Endometrium (tissue), 2 donors: ENCODE results near the gene UBE2K.
"Not testable (repeated sequence)": the region's sequence is repeated elsewhere in the genome, so short reads cannot be mapped to it uniquely, and the experiment has no call there.

Experiments
- FAIRE-seq: peaks from 2 replicates; lab custom pipeline; 2012; peaks lifted over from hg19 to GRCh38; lab: Jason Lieb, UNC
- donor health status: control.
- donor health status: control.

The UBE2K gene

GRCh38 chr4:39730072-39730471 lies 32.1 kb downstream of the UBE2K start:
- no peak for FAIRE-seq

DNA sequence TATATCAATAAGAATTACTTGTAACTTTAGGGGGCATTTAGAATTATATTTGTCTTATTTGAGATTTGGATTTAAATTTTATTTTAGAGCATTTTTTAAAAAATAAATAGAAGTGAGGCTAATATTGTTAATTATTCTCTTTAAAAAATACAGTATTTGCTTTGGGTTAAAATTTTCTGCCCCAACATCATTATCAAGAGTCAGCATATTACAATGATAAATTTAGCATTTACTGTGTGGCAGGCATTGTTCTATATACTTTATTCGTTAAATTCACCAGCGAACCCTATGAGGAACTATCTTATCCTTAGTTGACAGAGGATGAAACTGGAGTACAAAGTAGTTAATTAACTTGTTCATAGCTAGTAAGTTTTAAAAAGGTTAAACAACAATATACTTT lies 34.0 kb downstream of the UBE2K start:
- no peak for FAIRE-seq

GRCh38 chr4:39732728-39733127 lies 34.8 kb downstream of the UBE2K start:
- FAIRE-seq: no peak

DNA sequence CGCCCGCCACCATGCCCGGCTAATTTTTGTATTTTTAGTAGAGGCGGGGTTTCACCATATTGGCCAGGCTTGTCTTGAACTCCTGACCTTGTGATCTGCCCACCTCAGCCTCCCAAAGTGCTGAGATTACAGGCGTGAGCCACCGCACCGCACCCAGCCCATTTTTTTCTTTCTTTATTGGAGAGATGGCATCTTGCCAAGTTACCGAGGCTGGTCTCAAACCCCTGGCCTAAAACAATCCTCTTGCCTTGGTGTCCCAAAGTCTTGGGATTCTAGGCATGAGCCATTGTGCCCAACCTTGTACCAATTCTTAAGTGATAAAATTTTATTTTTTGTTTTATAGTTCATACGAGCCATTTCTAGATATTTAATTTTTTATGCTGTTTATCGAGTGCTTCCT lies 41.7 kb downstream of the UBE2K start:
- not testable (repeated sequence) for FAIRE-seq

DNA sequence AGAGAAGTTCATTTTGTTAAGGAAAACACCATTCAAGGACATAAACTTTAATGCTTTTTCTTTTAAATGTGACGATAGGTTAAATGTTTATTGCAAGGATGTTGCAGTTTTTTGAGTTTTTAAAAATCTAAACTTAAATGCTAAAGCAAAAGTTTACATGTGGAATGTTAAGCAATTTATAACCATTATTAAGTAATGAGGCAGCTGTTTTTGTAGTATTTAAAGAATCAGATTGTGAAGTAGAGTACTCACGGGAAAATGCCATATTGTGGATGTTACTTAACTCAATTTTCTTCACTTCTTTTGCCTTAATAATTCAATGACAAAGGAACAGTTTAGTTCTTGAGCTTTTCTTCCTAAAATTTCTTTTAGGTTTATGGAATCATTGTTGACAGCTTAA lies 43.5 kb downstream of the UBE2K start:
- FAIRE-seq: peak; percentile 12

DNA sequence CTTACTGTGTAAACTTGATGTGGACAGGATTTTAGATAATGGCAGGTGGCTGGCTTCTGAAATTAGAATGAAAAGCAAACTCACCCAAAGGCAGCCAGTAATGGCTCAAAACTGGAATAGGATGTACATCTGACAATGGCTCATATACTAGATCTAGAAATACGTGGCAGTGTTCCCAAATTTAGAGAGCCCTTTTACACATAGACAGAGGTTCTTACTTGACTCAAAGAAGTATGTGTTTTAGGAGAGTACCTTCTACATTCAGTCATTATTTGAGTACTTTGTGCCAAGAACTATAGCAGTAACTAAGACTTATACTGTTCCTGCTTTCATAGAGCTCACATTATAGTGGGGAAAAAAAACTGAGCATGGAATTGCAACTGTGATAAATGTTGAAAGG lies 48.0 kb downstream of the UBE2K start:
- FAIRE-seq: no peak

GRCh38 chr4:39750216-39750615 lies 52.3 kb downstream of the UBE2K start:
- FAIRE-seq: no peak

GRCh38 chr4:39754309-39754708 lies 56.4 kb downstream of the UBE2K start:
- no peak for FAIRE-seq

DNA sequence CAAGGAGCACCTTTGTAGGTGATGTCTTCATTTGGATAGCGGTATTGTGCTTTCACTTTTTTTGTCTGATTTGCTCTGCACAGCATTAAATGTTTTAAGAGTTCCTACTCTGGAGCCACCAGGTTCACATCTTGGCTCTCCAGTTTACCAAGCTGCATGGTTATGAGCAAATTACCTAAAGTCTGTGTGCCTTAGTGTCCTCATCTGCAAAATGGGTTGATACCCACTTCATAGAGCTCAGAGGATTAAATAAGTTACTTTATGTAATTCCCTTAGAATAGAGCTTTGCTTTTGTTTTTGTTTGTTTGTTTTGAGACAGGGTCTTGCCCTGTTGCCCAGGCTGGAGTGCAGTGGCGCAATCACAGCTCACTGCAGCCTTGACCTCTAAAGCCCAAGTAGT lies 58.2 kb downstream of the UBE2K start:
- no peak for FAIRE-seq

DNA sequence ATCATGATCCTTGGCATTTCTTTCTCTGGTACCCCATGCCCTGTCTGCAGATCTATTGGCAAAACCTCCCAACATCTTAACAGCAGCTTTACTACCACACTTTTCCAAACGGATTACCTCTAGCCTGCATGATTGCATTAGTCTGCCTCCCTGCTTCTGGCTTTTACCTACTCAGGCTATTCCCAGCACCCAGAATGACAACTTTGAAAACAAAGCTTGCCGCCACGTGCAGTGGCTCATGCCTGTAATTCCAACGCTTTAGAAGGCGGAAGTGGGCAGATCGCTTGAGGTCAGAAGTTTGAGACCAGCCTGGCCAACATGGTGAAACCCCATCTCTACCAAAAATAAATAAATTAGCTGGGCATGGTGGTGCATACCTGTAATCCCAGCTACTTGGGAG lies 60.2 kb downstream of the UBE2K start:
- FAIRE-seq: no peak

- no peak for FAIRE-seq
Measured at GRCh38 chr4:39759569-39759968, 61.6 kb downstream of the UBE2K start.

DNA sequence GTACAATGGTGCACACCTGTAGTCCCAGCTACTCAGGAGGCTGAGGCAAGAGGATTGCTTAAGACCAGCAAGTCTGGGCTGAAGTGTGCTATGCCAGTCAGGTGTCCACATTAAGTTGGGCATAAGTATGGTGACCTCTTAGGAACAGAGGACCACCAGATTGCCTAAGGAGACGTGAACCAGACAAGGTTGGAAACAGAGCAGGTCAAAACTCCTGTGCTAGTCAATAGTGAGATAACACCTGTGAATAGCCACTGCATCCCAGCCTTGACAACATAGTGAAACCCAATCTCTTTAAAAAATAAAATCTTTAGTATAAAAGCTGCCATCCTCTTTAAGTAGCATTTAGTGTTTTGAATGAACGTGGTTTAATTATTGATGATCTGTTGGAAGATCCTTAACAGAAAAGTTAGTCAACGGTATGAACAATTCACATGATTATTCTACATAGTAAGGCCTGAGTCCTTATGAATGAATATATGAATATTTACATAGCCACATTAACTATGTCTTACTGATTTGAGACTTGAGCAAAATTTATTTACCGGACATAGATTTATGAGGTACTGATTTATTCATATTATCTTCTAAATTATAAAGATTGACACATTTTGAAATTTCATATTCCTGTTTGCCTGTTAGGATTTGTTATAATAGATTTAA lies 63.2 kb downstream of the UBE2K start:
- no peak for FAIRE-seq

DNA sequence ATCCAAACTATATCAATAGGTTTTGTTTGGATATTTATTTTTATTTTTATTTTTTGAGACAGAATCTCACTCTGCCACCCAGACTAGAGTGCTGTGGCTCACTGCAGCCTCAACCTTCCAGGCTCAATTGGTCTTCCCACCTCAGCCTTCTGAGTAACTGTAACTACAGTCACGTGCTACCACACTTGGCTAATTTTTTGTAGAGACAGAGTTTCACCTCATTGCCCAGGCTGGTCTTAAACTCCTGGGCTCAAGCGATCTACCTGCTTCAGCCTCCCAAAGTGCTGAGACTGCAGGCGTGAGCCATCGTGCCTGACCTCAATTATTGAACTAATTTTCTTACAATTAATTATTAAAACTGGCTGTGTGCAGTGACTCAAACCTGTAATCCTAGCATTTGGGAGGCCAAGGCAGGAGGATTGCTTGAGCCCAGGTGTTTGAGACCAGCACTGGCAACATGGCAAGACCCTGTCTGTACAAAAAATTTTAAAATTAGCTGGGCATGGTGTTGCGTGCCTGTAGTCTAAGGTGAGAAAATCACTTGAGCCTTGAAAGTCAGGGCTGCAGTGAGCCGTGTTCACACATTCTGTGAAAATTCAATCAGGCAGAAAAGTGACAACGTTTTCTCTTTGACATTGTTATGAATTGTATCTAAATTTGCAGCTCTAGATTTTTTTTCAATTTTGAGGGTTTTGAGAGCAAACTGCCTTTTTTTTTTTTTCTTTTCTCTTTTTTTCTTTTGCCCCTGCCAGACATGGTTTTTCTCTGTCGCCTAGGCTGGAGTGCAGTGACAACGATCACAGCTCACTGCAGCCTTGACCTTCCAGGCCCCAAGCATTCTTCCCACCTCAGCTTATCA lies 66.0 kb downstream of the UBE2K start:
- FAIRE-seq: no peak

DNA sequence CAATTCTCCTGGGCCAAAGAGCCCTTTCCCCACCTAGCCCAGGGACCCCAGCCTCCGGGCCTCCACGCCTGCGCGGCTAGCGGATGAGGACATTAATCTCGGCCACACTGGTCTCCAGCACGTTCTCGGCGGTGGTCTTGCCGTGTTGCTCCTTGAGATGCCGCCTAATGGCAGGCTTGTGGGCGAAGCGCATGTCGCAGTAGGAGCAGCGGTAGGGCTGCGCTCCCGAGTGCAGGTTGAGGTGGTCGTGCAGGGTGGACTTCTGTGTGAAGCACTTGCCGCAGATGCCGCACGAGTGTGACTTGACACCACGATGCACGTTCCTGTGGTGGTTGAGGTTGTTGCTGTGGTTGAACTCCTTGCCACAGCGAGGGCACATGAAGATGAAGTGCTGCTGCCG lies 72.1 kb downstream of the UBE2K start:
- no peak for FAIRE-seq

DNA sequence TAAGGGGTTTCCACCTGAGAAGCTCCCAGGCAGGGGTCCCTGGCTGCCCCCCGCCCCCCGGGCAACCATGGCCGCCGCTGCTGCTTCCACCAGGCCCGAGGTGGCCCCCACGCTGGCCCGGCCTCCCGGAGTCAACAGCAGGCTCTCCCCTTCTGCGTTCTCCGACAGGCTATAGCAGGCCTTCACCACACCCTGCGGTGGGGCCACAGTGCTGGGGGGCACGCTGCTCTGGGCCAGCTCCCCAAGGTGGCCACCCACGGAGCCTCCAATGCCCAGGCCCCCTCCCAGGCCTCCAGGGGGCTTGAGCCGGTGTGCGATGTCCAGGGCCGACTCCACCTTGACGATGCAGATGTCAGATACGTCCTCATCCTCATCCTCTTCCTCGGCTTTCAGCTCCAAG lies 72.5 kb downstream of the UBE2K start:
- no peak for FAIRE-seq

DNA sequence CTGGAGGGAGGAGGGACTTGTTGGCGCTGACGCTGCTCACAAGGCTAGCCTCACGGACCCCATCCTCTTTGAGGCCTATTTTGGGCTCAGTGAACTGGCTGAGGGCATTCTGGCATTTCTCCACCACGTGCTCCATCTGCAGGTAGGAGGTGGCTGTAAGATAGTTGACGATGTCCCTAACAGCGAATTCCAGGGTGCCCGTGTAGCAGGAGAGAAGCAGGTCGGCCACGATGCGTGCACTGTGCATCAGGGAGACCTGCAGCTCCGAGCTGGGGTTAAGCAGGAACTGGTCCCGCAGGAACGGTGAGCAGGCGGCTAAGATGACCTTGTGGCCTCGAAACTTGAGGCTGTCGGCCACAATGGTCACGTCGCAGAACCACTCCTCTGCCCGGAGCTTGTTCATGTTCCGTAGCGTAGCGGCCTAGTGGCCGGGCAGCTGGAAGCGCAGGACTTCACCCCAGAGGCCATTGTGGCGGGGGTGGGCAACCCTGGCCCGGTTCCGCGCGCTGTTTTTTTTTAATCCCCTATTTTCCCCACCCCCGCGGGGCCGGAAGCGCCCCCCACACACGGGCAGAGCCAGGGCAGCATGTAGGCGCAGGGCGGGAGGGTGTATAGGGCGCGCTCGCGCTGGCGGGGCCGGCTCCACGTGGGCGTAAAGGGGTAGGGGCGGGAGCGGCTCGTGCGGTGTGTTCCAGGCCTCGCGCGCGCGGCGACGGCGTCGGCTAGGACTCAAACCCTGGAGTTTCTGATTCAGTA lies 73.2 kb downstream of the UBE2K start:
- no peak for FAIRE-seq

GRCh38 chr4:39781988-39782387 lies 84.1 kb downstream of the UBE2K start:
- FAIRE-seq: not testable (repeated sequence)

GRCh38 chr4:39785083-39785482 lies 87.1 kb downstream of the UBE2K start:
- no peak for FAIRE-seq

DNA sequence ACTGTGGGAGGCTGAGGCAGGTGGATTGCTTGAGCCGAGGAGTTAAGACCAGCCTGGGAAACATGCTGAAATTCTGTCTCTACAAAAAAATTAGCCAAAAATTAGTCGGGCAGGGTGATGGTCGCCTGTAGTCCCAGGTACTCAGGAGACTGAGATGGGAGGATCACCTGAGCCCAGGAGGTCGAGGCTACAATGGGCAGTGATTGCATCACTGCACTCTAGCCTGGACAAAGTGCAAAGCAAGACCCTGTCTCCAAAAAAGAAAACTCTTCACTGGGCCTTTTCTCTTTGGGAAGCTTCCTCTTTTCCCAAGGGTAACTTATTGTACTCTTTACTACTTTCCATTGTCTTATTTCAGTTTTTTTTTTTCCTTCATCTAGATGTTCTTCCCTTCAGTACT lies 88.9 kb downstream of the UBE2K start:
- FAIRE-seq: no peak

DNA sequence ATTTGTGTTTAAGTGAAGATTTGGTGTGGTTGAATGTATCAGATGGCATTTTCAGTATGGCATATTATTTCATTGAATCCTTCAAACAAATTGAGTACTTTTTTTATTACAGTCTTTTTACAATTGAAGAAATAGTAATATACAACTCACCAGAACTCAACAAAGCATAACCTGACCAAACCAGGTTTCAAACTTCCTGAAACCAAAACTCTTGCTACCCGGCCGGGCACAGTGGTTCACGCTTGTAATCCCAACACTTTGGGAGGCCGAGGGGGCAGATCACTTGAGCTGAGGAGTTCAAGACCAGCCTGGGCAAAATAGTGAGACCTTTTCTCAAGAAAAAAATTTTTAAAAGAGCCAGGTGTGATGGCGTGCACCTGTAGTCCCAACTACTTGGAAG lies 94.2 kb downstream of the UBE2K start:
- FAIRE-seq: no peak

- no peak for FAIRE-seq
Measured at GRCh38 chr4:39792529-39792928, 94.6 kb downstream of the UBE2K start.

GRCh38 chr4:39792976-39793375 lies 95.0 kb downstream of the UBE2K start:
- FAIRE-seq: not testable (repeated sequence)

DNA sequence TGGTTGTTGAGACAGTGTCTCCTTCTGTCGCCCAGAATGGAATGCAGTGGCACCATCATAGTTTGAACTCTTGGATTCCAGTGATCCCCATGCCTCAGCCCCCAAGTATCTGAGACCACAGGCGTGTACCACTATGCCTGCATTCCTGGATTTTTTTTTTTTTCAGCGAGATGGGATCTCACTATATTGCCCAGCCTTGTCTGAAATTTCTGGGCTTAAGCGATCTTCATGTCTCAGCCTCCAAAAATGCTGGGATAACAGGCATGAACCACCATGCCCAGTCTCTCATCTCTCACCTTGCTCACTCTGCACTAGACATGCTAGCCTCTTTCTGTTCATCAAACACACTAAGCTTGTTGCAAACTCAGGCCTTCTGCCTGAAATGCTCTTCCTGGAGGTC lies 104.1 kb downstream of the UBE2K start:
- no peak for FAIRE-seq
